HFF-Myc (cell line): ENCODE measurements around the gene GSG1L.

ENCODE experiments used
- DNase-seq: peaks from one replicate; pipeline ENCODE4 v3.0.0-alpha.2; 2011; ENCODE audit warnings: low read depth; ENCODE audit errors: extremely low read depth
- H3K4me3 ChIP-seq: replicated peaks from 2 replicates; pipeline ENCODE4 v1.5.1; 2011; ENCODE audit warnings: low read depth, mild to moderate bottlenecking, control low read depth, low read length
- CTCF ChIP-seq: IDR thresholded peaks from 2 replicates; pipeline ENCODE4 v1.5.1; 2012; ENCODE audit warnings: mild to moderate bottlenecking, low read depth, low read length, control low read depth; ENCODE audit errors: missing control alignments

Gene GSG1L

DNA sequence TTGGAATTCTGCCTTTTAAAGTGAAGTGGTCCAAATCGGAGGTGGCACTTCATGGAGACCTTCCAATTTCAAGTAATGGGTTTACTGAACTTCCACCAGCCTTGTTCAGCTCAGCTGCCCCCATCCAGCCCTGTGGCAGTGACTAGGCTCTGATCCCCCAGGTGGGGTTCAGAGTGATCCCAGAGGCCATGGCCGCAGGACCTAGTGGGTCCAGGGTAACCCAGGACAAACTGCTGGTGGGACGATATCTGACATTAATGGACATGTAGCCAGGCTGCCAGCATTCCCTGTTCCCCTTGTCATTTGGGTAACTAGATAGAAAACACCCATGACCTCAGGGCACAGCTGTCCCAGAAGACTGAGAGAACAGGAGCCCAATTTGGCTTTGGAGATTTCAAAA is 209.9 kb downstream of the GSG1L start:
- TF ChIP-seq CTCF, result no peak
- no peak for DNase-seq
- H3K4me3 ChIP-seq, result no peak overlapping the region

GRCh38 chr16:27853101-27853500 is 210.4 kb downstream of the GSG1L start:
- DNase-seq, result no peak
- no peak for TF ChIP-seq CTCF
- no peak overlapping the region for H3K4me3 ChIP-seq

DNA sequence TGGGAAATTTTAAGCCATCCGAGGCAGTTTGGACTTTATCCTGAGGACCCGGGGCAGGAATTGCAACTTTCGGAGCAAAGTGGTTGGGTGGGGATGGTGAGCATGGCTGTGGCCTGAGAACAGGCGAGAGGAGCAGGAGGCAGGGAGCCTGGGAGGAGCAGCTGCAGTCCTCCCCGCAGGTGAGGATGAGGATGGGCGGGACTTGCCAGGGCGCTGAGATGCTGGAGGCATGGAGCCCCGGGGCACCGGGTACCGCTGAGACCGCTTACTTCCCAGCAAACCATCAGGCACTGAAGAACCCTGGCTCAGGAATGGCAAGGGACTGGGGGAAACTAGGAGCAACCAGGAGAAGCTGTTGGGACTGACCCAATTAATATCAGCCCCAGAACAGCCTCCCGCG is 210.8 kb downstream of the GSG1L start:
- no peak for TF ChIP-seq CTCF
- DNase-seq, result no peak
- no peak overlapping the region for H3K4me3 ChIP-seq

DNA sequence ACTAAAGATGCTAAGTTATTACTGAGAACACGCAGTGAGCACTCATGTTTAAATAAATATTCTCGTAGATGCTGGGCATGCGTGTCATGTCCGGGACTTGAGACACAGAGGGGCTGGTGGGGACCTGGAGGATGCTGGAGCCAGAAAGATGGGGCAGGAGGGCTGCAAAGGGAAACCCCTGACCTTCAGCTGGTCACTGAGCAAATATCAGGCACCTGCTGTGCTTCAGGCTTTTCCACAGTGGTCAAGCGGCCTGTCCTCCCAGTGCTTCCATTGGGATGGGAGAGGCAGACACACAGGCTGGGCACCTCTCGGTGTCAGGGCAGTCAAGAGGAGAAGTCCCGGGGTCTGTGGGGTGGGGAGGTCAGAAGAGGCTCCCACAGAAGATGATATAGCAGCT is 211.4 kb downstream of the GSG1L start:
- H3K4me3 ChIP-seq, result no peak overlapping the region
- DNase-seq, result no peak
- no peak for TF ChIP-seq CTCF

GRCh38 chr16:27851586-27851985 is 211.9 kb downstream of the GSG1L start:
- H3K4me3 ChIP-seq, result no peak overlapping the region
- no peak for TF ChIP-seq CTCF
- DNase-seq, result no peak

DNA sequence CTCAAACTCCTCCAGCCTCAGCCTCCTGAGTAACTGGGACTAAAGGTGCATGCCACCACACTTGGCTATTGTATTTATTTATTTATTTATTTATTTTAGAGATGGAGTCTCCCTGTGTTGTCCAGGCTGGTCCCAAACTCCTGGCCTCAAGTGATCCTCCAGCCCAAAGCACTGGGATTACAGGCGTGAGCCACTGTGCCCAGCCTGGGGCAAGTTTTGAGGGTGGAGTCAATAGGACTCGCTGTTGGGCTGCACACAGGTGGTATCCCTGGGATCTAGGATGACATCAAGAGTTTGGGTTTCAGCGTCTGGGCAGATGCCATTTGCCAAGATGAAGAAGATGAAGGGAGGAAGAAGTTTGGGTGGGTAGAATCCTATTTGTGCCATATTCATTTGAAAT is 213.9 kb downstream of the GSG1L start:
- no peak for TF ChIP-seq CTCF
- no peak for DNase-seq
- H3K4me3 ChIP-seq, result no peak overlapping the region

DNA sequence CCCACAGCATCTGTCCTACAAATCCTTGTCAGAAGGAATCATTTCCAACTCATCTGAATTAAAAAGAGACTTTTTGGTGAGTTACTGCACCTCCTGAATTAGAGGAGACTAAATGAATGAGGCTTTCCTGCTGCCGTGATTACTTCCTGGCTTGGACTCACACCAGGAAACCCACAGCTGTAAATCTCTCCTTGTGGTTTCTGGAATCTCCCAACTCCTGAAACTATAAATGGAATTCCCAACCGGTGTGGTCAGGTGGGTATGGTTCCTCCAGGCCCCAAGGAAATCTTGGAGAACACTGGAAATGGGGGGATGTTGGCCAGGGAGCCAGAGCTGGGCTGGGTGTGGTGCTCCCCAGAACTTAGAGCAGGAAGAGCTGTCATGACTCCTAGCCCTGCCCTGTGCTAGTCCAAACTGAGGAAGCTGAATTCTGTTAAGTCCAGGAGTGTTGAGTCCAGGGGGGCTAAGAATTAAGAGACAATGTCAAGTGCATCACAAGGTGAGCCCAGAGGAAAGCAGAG is 216.4 kb downstream of the GSG1L start:
- no peak for TF ChIP-seq CTCF
- H3K4me3 ChIP-seq, result no peak overlapping the region
- no peak for DNase-seq
